Measurements from ENCODE around the gene MCF2L2.

Gene MCF2L2

GRCh38 chr3:183287301-183287971 lies 141.0 kb downstream of the MCF2L2 start:
- no peak for DNase-seq

- peak; percentile 95 to 98 for DNase-seq
These were observed 142.5 kb downstream of the MCF2L2 start for GRCh38 chr3:183285828-183286457.

GRCh38 chr3:183285318-183285717 lies 143.1 kb downstream of the MCF2L2 start:
- DNase-seq, result no peak

- DNase-seq, result no peak
These were observed 143.8 kb downstream of the MCF2L2 start for GRCh38 chr3:183284570-183284969.

- DNase-seq, result no peak
These were observed 144.5 kb downstream of the MCF2L2 start for GRCh38 chr3:183283886-183284285.

- no peak for DNase-seq
These were observed 147.2 kb downstream of the MCF2L2 start for GRCh38 chr3:183281126-183281797.

- no peak for DNase-seq
These were observed 149.0 kb downstream of the MCF2L2 start for GRCh38 chr3:183279371-183279770.

GRCh38 chr3:183278479-183279088 lies 149.8 kb downstream of the MCF2L2 start:
- DNase-seq, result no peak

- DNase-seq, result no peak
These were observed 151.2 kb downstream of the MCF2L2 start for GRCh38 chr3:183277260-183277659.

- DNase-seq, result no peak
These were observed 152.5 kb downstream of the MCF2L2 start for GRCh38 chr3:183275937-183276336.

GRCh38 chr3:183275418-183275817 lies 153.0 kb downstream of the MCF2L2 start:
- no peak for DNase-seq

- DNase-seq, result no peak
These were observed 153.8 kb downstream of the MCF2L2 start for GRCh38 chr3:183274609-183275008.

GRCh38 chr3:183272791-183273190 lies 155.6 kb downstream of the MCF2L2 start:
- no peak for DNase-seq

- no peak for DNase-seq
These were observed 156.3 kb downstream of the MCF2L2 start for GRCh38 chr3:183272142-183272541.

GRCh38 chr3:183270344-183270743 lies 158.1 kb downstream of the MCF2L2 start:
- DNase-seq, result no peak

GRCh38 chr3:183269345-183269744 lies 159.1 kb downstream of the MCF2L2 start:
- no peak for DNase-seq

- no peak for DNase-seq
These were observed 160.1 kb downstream of the MCF2L2 start for GRCh38 chr3:183268366-183268765.

- no peak for DNase-seq
These were observed 161.3 kb downstream of the MCF2L2 start for GRCh38 chr3:183267140-183267539.

GRCh38 chr3:183266454-183266853 lies 162.0 kb downstream of the MCF2L2 start:
- no peak for DNase-seq

- peak; percentile 63 to 80 for DNase-seq
These were observed 162.5 kb downstream of the MCF2L2 start for GRCh38 chr3:183265834-183266417.

GRCh38 chr3:183265157-183265642 lies 163.2 kb downstream of the MCF2L2 start:
- no peak for DNase-seq

- DNase-seq, result no peak
These were observed 164.2 kb downstream of the MCF2L2 start for GRCh38 chr3:183264268-183264667.

GRCh38 chr3:183262875-183263378 lies 165.5 kb downstream of the MCF2L2 start:
- DNase-seq, result no peak

Data from SW 1271 (cell line).